Fibroblast of upper back skin (primary cell): ENCODE results near the gene MRPL34.

Experiments
- DNase-seq: peaks from one replicate; pipeline ENCODE4 v3.0.0-alpha.2; 2013

MRPL34 gene

DNA sequence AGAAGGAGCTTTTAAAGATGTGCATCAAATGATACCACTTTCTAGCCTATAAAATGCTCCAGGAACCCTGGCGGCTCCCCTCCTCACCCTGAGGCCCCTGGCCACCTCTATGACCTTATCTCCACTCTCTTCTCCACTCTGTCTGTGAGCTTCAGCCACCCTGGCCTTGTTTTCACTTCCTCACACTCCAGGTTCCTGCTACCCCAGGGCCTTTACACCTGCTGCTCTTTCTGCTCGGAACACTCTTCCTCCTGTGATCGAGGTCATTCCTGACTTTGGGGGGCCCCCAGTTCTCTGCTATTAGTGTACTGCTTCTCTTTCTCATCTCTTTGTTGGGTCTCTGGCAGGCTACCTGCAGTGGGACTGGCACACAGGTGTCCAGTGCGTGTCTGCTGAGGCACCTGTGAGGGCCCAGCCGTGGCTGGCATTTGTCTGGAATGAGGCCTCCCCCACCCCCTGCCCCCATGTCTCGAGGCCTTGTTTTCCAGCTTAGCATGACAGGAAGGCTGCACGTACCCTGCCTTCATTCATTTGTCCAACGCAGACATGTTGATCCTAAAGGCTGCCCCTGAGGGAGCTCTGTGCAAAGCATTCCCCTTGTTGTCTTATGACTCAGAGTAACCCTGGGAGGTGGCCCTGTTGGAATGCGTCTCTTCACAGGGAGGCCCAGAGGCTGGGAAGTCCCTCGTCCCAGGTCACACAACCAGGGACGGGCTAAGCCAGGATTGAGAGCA lies 6.0 kb downstream of the MRPL34 start:
- DNase-seq: peak; percentile 55

DNA sequence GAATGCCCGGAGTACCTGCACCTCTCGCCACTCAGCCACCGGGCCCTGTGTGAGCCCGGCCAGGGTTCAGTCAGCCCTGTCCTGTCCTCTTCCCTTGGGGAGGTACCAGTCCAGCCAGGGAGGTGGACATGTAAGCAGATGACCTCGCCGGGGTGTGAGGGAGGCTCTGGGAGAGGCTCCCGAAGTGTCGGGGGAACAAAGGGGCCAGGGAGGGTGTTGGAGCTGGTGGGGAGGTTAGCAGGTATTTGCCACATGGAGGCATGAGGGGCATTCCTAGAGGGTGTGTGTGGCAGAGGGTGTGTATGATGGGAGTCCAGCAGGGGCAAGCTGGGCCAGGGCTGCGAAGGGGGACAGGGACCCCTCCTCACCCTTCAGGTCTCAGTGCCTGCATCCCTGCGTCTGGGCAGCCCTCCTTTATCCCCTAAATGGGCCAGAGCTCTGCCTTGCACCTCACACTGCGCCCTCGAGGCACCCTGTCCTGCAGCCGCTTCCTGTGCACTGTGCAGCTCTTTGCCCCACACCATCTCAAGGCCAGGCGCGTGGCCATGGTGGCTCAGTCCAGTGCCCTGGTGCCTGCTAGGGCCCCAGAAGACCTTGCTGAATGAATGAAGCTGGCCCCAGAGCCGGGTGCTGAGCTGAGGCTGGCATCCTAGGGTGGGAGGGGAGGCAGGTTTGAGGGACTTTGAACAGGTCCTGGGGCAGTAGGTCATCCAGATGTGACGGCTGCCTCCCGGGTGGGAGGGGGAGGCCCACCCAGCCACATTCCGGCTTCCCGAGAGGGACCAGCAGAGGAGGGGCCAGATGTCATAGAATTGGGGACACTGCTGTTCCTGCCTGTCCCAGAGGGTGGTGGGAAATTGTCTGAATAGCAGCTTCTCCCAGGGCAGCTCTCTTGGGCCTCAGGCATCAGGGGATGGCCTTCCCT lies 6.8 kb downstream of the MRPL34 start:
- DNase-seq: no peak

DNA sequence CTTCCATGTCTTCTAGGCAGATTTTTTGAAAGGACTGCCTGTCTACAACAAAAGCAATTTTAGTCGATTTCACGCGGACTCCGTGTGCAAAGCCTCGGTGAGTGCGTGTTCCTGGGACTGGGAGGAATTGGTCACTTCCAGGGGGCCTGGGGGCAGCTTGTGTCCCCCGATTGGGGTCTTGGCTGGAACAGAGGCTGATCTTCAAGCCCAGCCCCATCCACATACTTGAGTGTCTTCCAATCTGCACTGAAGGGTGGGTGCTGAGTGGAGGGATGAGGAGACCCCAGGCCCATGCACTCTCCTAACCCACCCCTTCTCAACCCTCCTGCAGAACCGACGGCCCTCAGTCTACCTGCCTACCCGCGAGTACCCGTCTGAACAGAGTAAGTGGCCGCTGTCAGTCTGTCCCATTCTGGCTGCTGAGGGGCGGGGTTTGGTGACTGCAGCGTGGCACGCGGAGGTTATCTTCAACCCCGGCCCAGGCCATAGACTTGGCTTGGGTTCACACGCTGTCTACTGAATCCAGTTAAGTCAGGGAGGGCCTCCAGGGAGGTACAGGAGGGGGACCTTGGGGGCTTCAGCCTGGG lies 8.4 kb downstream of the MRPL34 start:
- no peak for DNase-seq

GRCh38 chr19:17318966-17319365 lies 13.3 kb downstream of the MRPL34 start:
- DNase-seq: no peak

DNA sequence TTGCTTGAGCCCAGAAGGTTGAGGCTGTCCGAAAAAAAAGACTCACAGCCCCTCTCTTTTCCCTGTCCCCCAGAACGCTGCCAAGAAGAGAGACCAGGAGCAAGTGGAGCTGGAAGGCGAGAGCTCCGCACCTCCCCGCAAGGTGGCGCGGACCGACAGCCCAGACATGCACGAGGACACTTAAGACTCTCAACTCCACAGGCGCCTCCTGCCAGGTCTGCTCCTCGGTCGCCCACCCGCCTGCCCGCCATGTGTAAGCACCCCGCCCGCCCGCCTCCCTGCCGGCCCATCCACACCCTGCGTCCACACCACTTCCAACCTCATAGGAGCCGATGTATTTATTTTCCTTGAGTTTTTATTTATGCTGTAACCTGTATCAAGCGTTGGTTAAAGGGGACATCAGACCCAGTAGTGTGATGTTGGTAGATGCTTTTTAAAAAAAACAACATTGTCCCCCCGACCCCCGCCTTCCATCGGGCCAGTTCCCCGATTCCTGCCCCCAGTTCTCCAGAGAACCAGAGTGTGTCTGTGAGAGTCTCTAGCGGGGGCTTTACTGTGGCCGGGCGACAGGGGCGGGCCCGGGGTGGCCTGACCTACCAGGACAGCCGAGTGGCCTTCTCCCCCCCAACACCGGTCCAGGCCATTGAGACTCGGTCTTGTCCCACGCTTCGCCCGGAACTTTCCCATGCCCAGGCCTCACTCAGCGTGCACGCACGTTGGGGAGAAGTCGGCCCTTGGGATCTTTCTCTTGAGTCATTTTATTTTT lies 14.0 kb downstream of the MRPL34 start:
- DNase-seq: no peak

- DNase-seq: no peak
These were observed 14.8 kb downstream of the MRPL34 start for GRCh38 chr19:17320435-17320834.

DNA sequence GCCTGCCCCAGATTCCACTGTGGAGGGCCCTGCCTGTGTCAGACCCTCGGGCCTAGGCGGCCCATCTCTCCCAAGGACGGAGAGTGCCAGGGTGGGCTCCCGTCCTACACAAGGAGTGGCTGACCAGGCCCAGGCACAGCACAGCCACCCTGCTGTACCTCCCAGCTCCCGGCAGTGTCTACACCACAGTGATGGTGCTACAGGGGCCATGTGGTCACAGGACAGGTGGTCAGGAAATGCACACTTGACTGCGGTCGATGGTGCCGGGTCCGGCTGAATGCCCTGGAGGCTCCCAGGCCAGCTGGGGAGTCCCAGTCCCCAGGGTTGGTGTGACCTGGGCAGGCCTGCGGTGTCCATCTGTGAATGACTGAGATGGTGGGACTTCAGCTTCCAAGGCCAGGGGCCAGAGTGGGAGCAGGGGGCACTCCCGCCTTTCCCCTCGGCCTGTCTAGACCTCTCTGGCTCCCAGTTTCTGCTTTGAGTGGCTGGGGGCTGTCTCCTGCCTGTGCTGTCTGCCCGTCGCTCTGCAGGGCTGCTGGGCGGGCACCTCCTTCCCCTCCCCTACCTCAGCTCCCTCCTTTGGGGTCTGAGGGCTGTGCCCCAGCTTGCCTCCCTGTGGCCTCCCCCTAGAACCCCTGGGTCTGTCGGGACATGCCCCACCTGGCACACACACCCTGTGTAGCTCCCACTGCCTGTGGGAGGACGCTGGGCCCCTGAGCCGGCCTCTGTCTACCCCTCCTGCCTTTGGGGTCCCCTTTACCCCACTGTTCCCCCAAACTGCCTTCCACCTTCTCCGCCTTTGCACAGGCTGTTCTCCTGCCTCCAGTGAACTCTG lies 16.2 kb downstream of the MRPL34 start:
- no peak for DNase-seq

GRCh38 chr19:17322854-17323253 lies 17.2 kb downstream of the MRPL34 start:
- DNase-seq: no peak

DNA sequence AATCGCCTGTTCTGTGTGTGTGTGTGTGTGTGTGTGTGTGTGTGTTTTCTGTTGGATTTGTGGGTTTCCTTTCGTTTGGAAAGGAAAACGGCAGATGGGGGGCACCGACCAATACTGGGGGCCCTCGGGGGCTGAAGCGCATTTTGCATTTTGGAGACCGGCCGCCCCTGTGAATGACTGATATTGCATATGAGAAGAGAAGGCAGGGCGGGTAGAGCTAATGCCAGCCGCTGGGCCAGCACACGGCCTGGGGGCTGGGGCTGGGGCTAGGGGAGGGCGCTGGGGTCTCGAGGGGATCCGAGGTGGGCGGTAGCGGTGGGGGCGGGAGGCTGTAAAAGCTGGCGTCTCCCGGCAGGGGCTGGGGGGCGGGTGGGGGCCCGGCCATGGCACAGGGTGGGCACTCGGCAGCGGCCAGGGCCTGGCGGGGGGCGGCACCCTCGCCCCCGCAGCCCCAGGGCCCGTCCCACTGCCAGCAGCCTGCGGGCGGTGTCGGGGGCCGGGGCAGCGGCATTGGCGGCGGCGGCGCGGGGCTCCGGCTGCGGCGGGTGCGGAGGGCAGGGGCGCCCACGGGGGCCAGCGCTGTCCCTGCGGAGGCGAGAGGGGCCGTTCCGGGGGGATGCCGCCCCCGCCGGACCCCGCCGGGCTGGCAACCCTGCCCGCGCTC lies 17.8 kb downstream of the MRPL34 start:
- DNase-seq: no peak

- no peak for DNase-seq
These were observed 18.3 kb downstream of the MRPL34 start for GRCh38 chr19:17323964-17324332.

- no peak for DNase-seq
These were observed 18.9 kb downstream of the MRPL34 start for GRCh38 chr19:17324357-17325114.

GRCh38 chr19:17325133-17325532 lies 19.5 kb downstream of the MRPL34 start:
- no peak for DNase-seq

GRCh38 chr19:17325881-17326594 lies 20.4 kb downstream of the MRPL34 start:
- DNase-seq: no peak

DNA sequence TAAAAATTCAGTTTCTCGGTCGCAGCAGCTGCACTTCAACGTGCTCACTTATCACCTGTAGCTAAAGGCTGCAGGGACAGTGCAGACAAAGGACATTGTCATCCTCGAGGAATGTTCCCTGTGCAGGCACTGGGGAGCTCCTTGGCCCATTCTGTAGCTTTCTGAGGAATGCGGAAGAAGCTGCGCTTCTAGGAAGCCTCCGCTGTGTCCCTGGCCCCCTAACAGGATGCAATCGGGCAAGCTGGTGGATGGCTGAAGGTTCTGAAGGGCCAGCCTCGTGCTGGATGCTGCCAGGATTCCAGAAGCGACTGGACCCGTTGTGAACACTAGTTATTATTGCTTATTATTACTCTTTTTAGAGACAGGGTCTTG lies 20.9 kb downstream of the MRPL34 start:
- DNase-seq: no peak

GRCh38 chr19:17327068-17327653 lies 21.5 kb downstream of the MRPL34 start:
- DNase-seq: no peak

DNA sequence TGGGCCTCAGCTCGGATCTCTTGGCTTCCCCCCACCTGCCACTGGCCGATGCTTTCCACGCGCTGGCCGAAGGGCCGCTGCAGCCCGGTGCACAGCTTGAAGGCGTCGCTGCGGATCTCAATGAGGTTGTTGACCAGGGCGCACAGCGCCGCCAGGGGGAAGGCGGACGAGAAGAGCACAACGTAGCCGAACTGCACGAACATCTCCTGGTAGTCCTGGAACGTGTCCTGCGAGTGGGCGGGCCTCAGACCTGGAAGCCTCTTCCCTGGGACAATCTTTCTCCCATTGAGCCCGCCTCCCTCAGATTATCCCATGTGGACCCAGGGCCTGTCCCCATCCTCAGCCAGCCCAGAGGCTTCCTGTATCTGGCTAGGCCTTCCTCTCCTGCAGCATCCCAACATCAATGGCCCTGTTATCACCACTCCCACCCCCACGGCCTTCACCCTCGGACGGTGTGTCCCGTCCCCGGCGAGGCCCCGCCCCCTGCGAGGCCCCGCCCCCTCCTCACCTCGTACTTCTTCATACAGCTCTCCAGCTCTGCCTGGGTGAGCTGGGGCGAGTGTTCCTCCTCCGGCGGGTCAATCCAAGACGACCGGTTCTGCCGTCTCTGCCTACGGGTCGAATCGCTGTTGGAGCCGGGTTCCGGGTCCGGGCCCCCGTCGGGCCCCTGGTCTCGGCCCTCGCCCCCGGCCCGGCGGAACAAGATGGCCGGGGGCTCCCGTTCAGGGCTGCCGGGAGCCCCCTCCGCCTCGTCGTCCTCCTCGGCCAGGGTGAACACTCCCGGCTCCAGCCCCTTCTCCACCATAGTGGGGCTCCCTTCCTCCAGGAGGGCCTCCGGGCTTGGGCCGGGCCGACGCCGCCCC lies 22.2 kb downstream of the MRPL34 start:
- DNase-seq: no peak

GRCh38 chr19:17328517-17329365 lies 23.1 kb downstream of the MRPL34 start:
- DNase-seq: no peak
